MM.1S (cell line): ENCODE data around the gene BANP.

Experiments
- EZH2phosphoT487 ChIP-seq: fragments of 300-600 bp; sonication (generic); IDR thresholded peaks from 2 replicates; pipeline ENCODE4 v1.6.1; 2018; ENCODE audit warnings: antibody characterized with exemption, low read length
- TF ChIP-seq, protein P1 (sequence below): fragments of 300-600 bp; sonication (generic); IDR thresholded peaks from 2 replicates; pipeline ENCODE4 v1.5.1; 2016; ENCODE audit warnings: antibody characterized with exemption, low read length, mixed read lengths

DNA sequence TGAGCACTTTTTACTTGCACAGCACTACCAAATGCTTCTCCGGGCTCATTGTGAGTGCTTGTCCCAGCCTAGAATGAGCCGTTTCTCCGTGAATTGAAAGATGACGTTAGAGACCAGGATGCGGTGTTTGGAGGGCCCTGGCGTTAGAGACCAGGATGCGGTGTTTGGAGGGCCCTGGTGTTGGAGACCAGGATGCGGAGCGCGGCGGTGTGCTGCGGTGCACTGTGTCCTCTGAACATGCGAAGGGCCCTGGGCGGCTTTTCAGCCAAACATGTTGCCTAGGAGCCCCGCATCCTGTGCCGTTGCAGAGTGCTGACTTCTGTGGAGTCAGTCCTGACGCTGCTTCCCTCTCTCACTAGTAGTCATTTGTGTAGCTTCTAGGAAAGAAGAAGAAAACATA lies 42.7 kb downstream of the BANP start:
- TF ChIP-seq, protein P1, sequence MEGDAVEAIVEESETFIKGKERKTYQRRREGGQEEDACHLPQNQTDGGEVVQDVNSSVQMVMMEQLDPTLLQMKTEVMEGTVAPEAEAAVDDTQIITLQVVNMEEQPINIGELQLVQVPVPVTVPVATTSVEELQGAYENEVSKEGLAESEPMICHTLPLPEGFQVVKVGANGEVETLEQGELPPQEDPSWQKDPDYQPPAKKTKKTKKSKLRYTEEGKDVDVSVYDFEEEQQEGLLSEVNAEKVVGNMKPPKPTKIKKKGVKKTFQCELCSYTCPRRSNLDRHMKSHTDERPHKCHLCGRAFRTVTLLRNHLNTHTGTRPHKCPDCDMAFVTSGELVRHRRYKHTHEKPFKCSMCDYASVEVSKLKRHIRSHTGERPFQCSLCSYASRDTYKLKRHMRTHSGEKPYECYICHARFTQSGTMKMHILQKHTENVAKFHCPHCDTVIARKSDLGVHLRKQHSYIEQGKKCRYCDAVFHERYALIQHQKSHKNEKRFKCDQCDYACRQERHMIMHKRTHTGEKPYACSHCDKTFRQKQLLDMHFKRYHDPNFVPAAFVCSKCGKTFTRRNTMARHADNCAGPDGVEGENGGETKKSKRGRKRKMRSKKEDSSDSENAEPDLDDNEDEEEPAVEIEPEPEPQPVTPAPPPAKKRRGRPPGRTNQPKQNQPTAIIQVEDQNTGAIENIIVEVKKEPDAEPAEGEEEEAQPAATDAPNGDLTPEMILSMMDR, result no peak
- TF ChIP-seq EZH2phosphoT487, result no peak
